H1 (cell line): ENCODE data around the gene NPFFR1. TPM values are rescaled to one million over a fixed set of nuclear protein-coding genes. Genes with fewer than 3 reads are reported as not detected.

Source experiments
- CTCF ChIA-PET: fragments of 300-600 bp; sonication (Branson Sonifier 250); formaldehyde crosslinking; loops from one replicate; lab custom pipeline; 2021; ENCODE audit not compliant: partially characterized antibody; lab: Charles Lee
- POLR2A ChIA-PET: fragments of 300-600 bp; sonication (Branson Sonifier 250); formaldehyde crosslinking; loops from one replicate; lab custom pipeline; 2021; ENCODE audit warnings: inconsistent platforms; ENCODE audit not compliant: partially characterized antibody; lab: Charles Lee
- DNase-seq, 2 experiments: peaks; one replicate each; pipeline versions ENCODE4 v3.0.0 to v3.0.0-alpha.2; 2010 to 2022; ENCODE audit warnings: low spot score in 2 of 2, low read depth in 1 of 2, mixed read lengths in 1 of 2
- FAIRE-seq: peaks from 2 replicates; lab custom pipeline; 2011; peaks lifted over from hg19 to GRCh38; lab: Jason Lieb, UNC
- H2AFZ ChIP-seq: 2 replicates; pipeline ENCODE4 v1.8.1; 2012; ENCODE audit warnings: low read length, inconsistent platforms
- H2AK5ac ChIP-seq: 2 replicates; pipeline ENCODE4 v1.6.1; 2013; ENCODE audit warnings: low read depth, low read length
- H2BK120ac ChIP-seq: replicated peaks from 2 replicates; pipeline ENCODE3; 2013; ENCODE audit warnings: low read depth, low read length, inconsistent platforms
- H2BK12ac ChIP-seq: 2 replicates; pipeline ENCODE4 v1.6.1; 2013; ENCODE audit warnings: low read depth, low read length
- H2BK15ac ChIP-seq: 2 replicates; pipeline ENCODE4 v1.6.1; 2013; ENCODE audit warnings: low read length
- H2BK20ac ChIP-seq: 2 replicates; pipeline ENCODE4 v1.6.1; 2013; ENCODE audit warnings: low read length
- H2BK5ac ChIP-seq: 2 replicates; pipeline ENCODE4 v1.6.1; 2013; ENCODE audit warnings: low read depth, low read length
- H3K14ac ChIP-seq: 2 replicates; pipeline ENCODE4 v1.6.1; 2013; ENCODE audit warnings: inconsistent platforms; ENCODE audit not compliant: insufficient read length
- H3K18ac ChIP-seq: 2 replicates; pipeline ENCODE4 v1.6.1; 2013; ENCODE audit warnings: low read length; ENCODE audit errors: extremely low read depth
- H3K23ac ChIP-seq: 2 replicates; pipeline ENCODE4 v1.6.1; 2013; ENCODE audit warnings: inconsistent platforms; ENCODE audit not compliant: insufficient read length
- H3K23me2 ChIP-seq: 2 replicates; pipeline ENCODE4 v1.6.1; 2013; ENCODE audit warnings: low read depth, low read length
- H3K27ac ChIP-seq: 2 replicates; pipeline ENCODE4 v1.6.1; 2011; ENCODE audit warnings: low read depth, low read length, inconsistent platforms
- H3K27me3 ChIP-seq, 4 experiments: replicated peaks in 1 of 4; 1 replicate in 1 of 4; 2 replicates in 3 of 4; pipeline versions ENCODE4 v1.6.1 to v1.8.1; 2011 to 2013; ENCODE audit warnings: low read length in 3 of 4, mild to moderate bottlenecking in 3 of 4, inconsistent platforms in 2 of 4, mixed read lengths in 2 of 4, moderate library complexity in 1 of 4; ENCODE audit not compliant: control insufficient read depth in 3 of 4, insufficient read depth in 3 of 4; ENCODE audit errors: extremely low read depth in 1 of 4
- H3K36me3 ChIP-seq, 4 experiments: 2 replicates each; pipeline versions ENCODE4 v1.6.1 to v1.8.1; 2011 to 2013; ENCODE audit warnings: mild to moderate bottlenecking in 4 of 4, low read length in 3 of 4, moderate library complexity in 2 of 4, control low read depth in 1 of 4, inconsistent platforms in 1 of 4; ENCODE audit not compliant: insufficient read depth in 4 of 4, control insufficient read depth in 2 of 4
- H3K4ac ChIP-seq: replicated peaks from 2 replicates; pipeline ENCODE3; 2013; ENCODE audit warnings: low read length, low read depth, mixed read lengths, inconsistent platforms; ENCODE audit not compliant: insufficient read length
- H3K4me1 ChIP-seq, 4 experiments: replicated peaks in 1 of 4; 1 replicate in 1 of 4; 2 replicates in 3 of 4; pipeline versions ENCODE4 v1.6.1 to v1.8.1; 2011 to 2013; ENCODE audit warnings: low read length in 3 of 4, inconsistent platforms in 2 of 4, mixed read lengths in 1 of 4; ENCODE audit not compliant: insufficient read depth in 4 of 4, control insufficient read depth in 3 of 4
- H3K4me2 ChIP-seq, 2 experiments: 2 replicates each; pipeline versions ENCODE4 v1.6.1 to v1.8.1; 2011 to 2013; ENCODE audit warnings: low read depth in 2 of 2, low read length in 2 of 2, control low read depth in 1 of 2, inconsistent platforms in 1 of 2, mild to moderate bottlenecking in 1 of 2; ENCODE audit not compliant: insufficient read depth in 1 of 2
- H3K4me3 ChIP-seq, 4 experiments: fragments of 200-600, 300-600 bp in 1 of 4; sonication (generic), shearing (Covaris generic), sonication (Bioruptor Twin) in 1 of 4; 2 replicates each; pipeline versions ENCODE4 v1.5.1 to v1.8.1; 2011 to 2016; ENCODE audit warnings: low read length in 4 of 4, low read depth in 3 of 4, control low read depth in 2 of 4, inconsistent platforms in 2 of 4, mild to moderate bottlenecking in 2 of 4, mixed read lengths in 1 of 4, moderate library complexity in 1 of 4; ENCODE audit not compliant: insufficient read depth in 2 of 4; ENCODE audit errors: extremely low read depth in 1 of 4
- H3K56ac ChIP-seq: replicated peaks from 2 replicates; pipeline ENCODE3; 2013; ENCODE audit warnings: low read depth, mild to moderate bottlenecking, mixed read lengths, low read length, inconsistent platforms; ENCODE audit not compliant: insufficient read length
- H3K79me1 ChIP-seq: 2 replicates; pipeline ENCODE4 v1.6.1; 2013; ENCODE audit warnings: low read depth, low read length, control low read depth
- H3K79me2 ChIP-seq, 2 experiments: 2 replicates each; pipeline versions ENCODE4 v1.6.1 to v1.8.1; 2012 to 2013; ENCODE audit warnings: low read length in 2 of 2, mild to moderate bottlenecking in 2 of 2, inconsistent platforms in 1 of 2; ENCODE audit not compliant: insufficient read depth in 2 of 2, control insufficient read depth in 1 of 2
- H3K9ac ChIP-seq, 4 experiments: replicated peaks in 1 of 4; 1 replicate in 1 of 4; 2 replicates in 3 of 4; pipeline versions ENCODE4 v1.6.1 to v1.8.1; 2011 to 2013; ENCODE audit warnings: low read depth in 3 of 4, low read length in 3 of 4, control low read depth in 2 of 4, mild to moderate bottlenecking in 2 of 4, moderate library complexity in 2 of 4, inconsistent platforms in 1 of 4; ENCODE audit errors: extremely low read depth in 1 of 4
- H3K9me3 ChIP-seq, 2 experiments: 2 replicates each; pipeline versions ENCODE4 v1.6.1 to v1.8.1; 2012 to 2013; ENCODE audit warnings: mild to moderate bottlenecking in 2 of 2, moderate library complexity in 2 of 2, control low read depth in 1 of 2, inconsistent platforms in 1 of 2, low read depth in 1 of 2, low read length in 1 of 2, mixed read lengths in 1 of 2; ENCODE audit not compliant: insufficient read depth in 2 of 2
- H4K20me1 ChIP-seq, 2 experiments: replicated peaks in 1 of 2; 2 replicates each; pipeline versions ENCODE3 to v1.8.1; 2011 to 2013; ENCODE audit warnings: inconsistent platforms in 2 of 2, low read length in 2 of 2, mild to moderate bottlenecking in 1 of 2; ENCODE audit not compliant: insufficient read depth in 2 of 2, control insufficient read depth in 1 of 2
- H4K5ac ChIP-seq: 2 replicates; pipeline ENCODE4 v1.6.1; 2013; ENCODE audit warnings: low read length, low read depth, mixed read lengths, inconsistent platforms; ENCODE audit not compliant: insufficient read length
- H4K8ac ChIP-seq: 2 replicates; pipeline ENCODE4 v1.8.0; 2013; ENCODE audit warnings: mild to moderate bottlenecking, moderate library complexity, low read length, inconsistent platforms; ENCODE audit not compliant: insufficient read depth; ENCODE audit errors: extremely low read depth
- H4K91ac ChIP-seq: replicated peaks from 2 replicates; pipeline ENCODE3; 2013; ENCODE audit warnings: low read length, mixed read lengths, inconsistent platforms; ENCODE audit not compliant: insufficient read length
- CTCF ChIP-seq, 3 experiments: IDR thresholded peaks; 1 replicate in 2 of 3; 2 replicates in 1 of 3; pipeline versions ENCODE4 v1.5.1 to v1.6.1; 2011; ENCODE audit warnings: low read length in 3 of 3, mild to moderate bottlenecking in 3 of 3, inconsistent platforms in 2 of 3, low read depth in 1 of 3, moderate library complexity in 1 of 3; ENCODE audit not compliant: insufficient read depth in 1 of 3; ENCODE audit errors: control extremely low read depth in 1 of 3
- E2F6 ChIP-seq: IDR thresholded peaks from 2 replicates; pipeline ENCODE4 v1.6.1; 2012; ENCODE audit warnings: inconsistent platforms
- EGR1 ChIP-seq: IDR thresholded peaks from 2 replicates; pipeline ENCODE4 v1.6.1; 2011; ENCODE audit warnings: low read depth, low read length, borderline replicate concordance
- GTF2F1 ChIP-seq: IDR thresholded peaks from 2 replicates; pipeline ENCODE4 v1.6.1; 2012; ENCODE audit warnings: low read depth, low read length, improper control_type of control experiment, borderline replicate concordance
- JUN ChIP-seq: IDR thresholded peaks from 2 replicates; pipeline ENCODE4 v1.6.1; 2011; ENCODE audit warnings: low read depth, mild to moderate bottlenecking, improper control_type of control experiment, low read length
- POLR2AphosphoS5 ChIP-seq: IDR thresholded peaks from 2 replicates; pipeline ENCODE4 v1.6.1; 2011; ENCODE audit warnings: low read depth, low read length
- SP1 ChIP-seq: IDR thresholded peaks from 2 replicates; pipeline ENCODE4 v1.6.1; 2011; ENCODE audit warnings: low read depth, low read length
- SP4 ChIP-seq: IDR thresholded peaks from 2 replicates; pipeline ENCODE4 v1.6.1; 2012; ENCODE audit warnings: low read length, inconsistent platforms
- WGBS, 2 experiments: shearing (Covaris generic) in 1 of 2; methylation state at CpG; one replicate each; pipeline versions ENCODE4 v1.1.6 to v1.1.7; 2013 to 2015; ENCODE audit warnings: low lambda C conversion rate in 2 of 2, mixed read lengths in 2 of 2, inconsistent platforms in 1 of 2, low coverage in 1 of 2, missing lambda C conversion rate in 1 of 2; ENCODE audit not compliant: insufficient replicate concordance in 2 of 2, insufficient coverage in 1 of 2, insufficient read length in 1 of 2; ENCODE audit errors: extremely low coverage in 1 of 2, missing lambda C conversion rate in 1 of 2; 5-methylcytosine and 5-hydroxymethylcytosine counted together
- polyA plus RNA-seq, 7 experiments: library from polyadenylated mRNA; depleted of rRNA in 3 of 7; stranded (reverse) in 5 of 7; unstranded in 2 of 7; fragments of >200 nt in 5 of 7; fragments of 200-250 nt in 2 of 7; gene quantifications; 1 replicate in 5 of 7; 2 replicates in 1 of 7; 4 replicates in 1 of 7; pipeline versions ENCODE4 v1.2.1 to v1.2.3, GENCODE V29; 2011 to 2013; ENCODE audit warnings: missing spikeins in 2 of 7, mixed read lengths in 2 of 7
- total RNA-seq: library from RNA; stranded (reverse); fragmentation: NEBNext Ultra II Directional; extraction: Animal tissue kit (Norgen Biotek cat#: 25700); gene quantifications from 2 replicates; pipeline ENCODE4 v1.2.1, GENCODE V29; 2021

The NPFFR1 gene
- total and polyA plus RNA-seq, 2 of the 8 experiments (the other 6 are each of a cell fraction or from before 2014, with no cell fraction given), result 0.02 to 0.06 TPM

DNA sequence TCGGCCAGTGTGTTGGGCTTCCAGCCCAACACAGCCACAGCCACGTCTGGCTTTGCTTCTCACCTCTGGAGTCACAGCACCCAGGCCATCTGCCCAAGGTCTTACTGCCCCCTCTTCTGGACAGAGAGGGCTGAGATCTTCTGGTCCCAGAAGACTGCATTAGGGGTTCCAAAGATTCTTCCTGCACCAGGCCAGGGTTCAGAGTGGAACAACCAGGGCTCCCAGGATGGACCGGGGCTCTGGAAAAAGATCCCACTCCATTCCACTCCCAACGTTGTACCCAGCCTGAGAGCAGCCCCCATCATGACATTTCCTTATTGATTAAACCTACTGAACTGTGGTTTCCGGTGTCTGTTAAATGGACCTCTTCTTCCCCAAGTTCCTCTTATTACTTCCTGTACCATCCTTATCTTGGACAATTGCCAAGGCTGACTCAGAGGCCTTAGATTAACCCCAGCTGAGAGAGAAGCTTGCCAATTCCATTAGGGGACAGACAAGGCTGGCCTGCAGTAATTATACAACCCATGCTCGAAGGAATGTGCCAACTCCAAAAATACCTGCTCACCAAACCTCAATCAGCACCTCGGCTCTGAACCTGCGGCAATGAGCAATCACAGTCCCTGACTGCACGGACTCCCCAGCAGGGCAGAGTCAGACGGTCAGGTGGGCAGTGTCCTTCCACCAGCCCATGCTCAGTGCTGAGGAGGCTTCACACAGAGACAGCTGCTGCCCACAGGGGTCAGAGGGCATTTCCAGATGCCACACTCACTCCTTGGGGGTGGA lies 47.9 kb upstream of the NPFFR1 start:
- H2BK120ac ChIP-seq, result no peak overlapping the region
- H2AFZ ChIP-seq, result no peak overlapping the region
- no peak overlapping the region for H3K4me2 ChIP-seq
- FAIRE-seq (no peak), DNase-seq (no peak)
- no peak overlapping the region for H2BK20ac ChIP-seq
- H4K20me1 ChIP-seq, result peaks cover 2 to 5% of the 10 kb centered on the region in 2 experiments
- H3K4ac ChIP-seq, result no peak overlapping the region
- no peak overlapping the region for H2BK15ac ChIP-seq
- H3K23me2 ChIP-seq, result no peaks in the 10 kb centered on the region
- no peaks in the 10 kb centered on the region; a peak in 1 of 8 replicates for H3K36me3 ChIP-seq
- no peak overlapping the region for H4K5ac ChIP-seq
- 94% methylated on average over 10 of the region's 10 CpGs; no CpG with 5 or more reads in 1 of the 2 experiments for WGBS, 2 experiments
- no peak overlapping the region for H2BK5ac ChIP-seq
- H2AK5ac ChIP-seq, result no peak overlapping the region
- peaks cover 0 to 2% (median under 1%) of the 10 kb centered on the region in 4 experiments; a peak in 3 of 7 replicates for H3K4me1 ChIP-seq
- no peak overlapping the region for H3K14ac ChIP-seq
- no peaks in the 10 kb centered on the region for H3K27me3 ChIP-seq
- H2BK12ac ChIP-seq, result 0 out of 2 replicates have a peak overlapping the region, but pooled peaks have one; percentile 27
- no peak overlapping the region for H3K4me3 ChIP-seq
- POLR2A ChIA-PET, result interaction anchor here (1.0 kb wide), 1 partner anchor 110 kb away, joined by 3 read pairs; the partner anchor contains the start of gene NODAL
- CTCF ChIA-PET, result interaction anchor here (1.4 to 7.1 kb wide), 7 partner anchors 8 to 62 kb away, joined by 3 to 47 read pairs (median 6); no protein-coding TSS in a partner anchor
- no peaks in the 10 kb centered on the region; the same call in 1 of the 2 replicates for H3K79me1 ChIP-seq
- no peak overlapping the region for H3K18ac ChIP-seq
- H3K56ac ChIP-seq, result no peak overlapping the region
- no peaks in the 10 kb centered on the region for H3K9me3 ChIP-seq
- H3K27ac ChIP-seq, result no peak overlapping the region
- H3K23ac ChIP-seq, result no peak overlapping the region
- no peaks in the 10 kb centered on the region for H3K79me2 ChIP-seq
- no peak overlapping the region for H3K9ac ChIP-seq
- no peak overlapping the region for H4K8ac ChIP-seq
- no peak overlapping the region for H4K91ac ChIP-seq
- TF ChIP-seq JUN, result no peak
- TF ChIP-seq E2F6, result no peak
- TF ChIP-seq SP1, result 0 out of 2 replicates have a peak, but pooled peaks have one; percentile 47
- TF ChIP-seq CTCF (IDR thresholded peaks at IDR 0.05; ENCODE audit: control extremely low read depth in 1 of 3, insufficient read depth in 1 of 3, low read depth in 1 of 3, low read length in 3 of 3), result peak; percentile 31 to 50 (median 37)
- TF ChIP-seq EGR1, result peak; percentile 31; the same call in 1 of the 2 replicates
- no peak for TF ChIP-seq SP4
- TF ChIP-seq GTF2F1, result no peak
- TF ChIP-seq POLR2AphosphoS5, result no peak
